DMS153 (cell line): ENCODE data around the gene MSMB.
"Not testable (repeated sequence)": the region's sequence is repeated elsewhere in the genome, so short reads cannot be mapped to it uniquely, and the experiment has no call there.

ENCODE experiments used
- DNase-seq: peaks from one replicate; lab custom pipeline; 2025; lab: John Stamatoyannopoulos, UW

Gene MSMB

GRCh38 chr10:46046261-46046660 lies at the start of gene MSMB:
Gene MSMB, minus strand, starts transcription at chr10:46046269. Its CDS starts 32 bp downstream, at chr10:46046237.
- DNase-seq, result no peak

DNA sequence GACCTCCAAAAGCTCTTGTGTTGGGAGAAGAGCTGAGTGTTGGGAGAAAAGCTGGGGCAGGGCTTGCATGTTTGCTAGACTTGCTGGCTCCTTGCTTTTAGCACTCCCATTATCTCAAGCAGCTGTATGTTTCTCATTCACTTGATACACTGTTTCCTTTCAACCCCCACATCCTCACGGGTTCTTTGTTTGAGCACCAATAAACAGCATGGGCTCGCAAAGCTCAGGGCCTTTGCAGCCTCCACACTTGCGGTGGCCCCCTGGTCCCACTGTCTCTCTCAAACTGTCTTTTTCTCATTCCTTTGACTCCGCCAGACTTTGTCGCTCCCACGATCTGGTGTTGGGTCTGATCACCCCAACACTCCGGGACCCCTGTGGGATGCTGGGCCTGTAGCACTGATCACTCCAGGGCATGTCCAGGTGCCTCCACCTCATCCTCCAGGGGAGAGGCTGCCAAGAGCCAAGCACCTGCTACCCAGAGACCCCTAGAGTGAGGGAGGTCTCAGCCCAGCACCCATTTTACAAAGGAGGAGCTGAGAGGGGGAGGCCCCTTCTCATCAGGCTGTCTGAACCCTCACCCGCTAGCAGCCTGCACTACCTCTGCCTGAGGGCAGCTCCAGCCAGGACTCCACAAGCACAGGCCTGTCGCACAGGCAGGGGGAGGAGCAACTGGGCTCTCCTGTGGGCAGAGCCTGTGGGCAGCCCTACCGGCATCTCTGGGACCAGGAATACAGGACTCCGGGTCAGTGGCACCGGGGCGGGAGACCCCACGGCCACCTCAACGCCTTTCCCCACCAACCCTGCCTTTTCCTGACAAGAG lies 49.1 kb upstream of the MSMB start:
- peak; percentile 36 for DNase-seq

DNA sequence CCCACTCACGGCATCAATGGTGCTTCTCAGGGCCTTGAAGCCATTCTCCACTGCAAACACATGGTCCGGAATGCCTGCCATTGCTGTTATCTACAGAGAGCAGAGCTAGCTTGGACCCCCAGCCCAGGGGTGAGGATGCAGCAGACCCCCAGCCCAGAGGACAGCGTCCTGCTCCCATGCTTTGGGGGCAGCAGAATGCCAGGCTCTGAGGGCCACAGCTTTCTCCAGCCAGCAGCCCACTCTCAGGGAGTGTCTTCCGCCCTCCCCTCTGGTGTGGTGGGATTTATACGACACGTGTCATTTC lies 48.1 kb upstream of the MSMB start:
- no peak for DNase-seq

- DNase-seq, result not testable (repeated sequence)
These were observed 47.5 kb upstream of the MSMB start for GRCh38 chr10:46093316-46094196.

- peak; percentile 28 for DNase-seq
These were observed 46.5 kb upstream of the MSMB start for GRCh38 chr10:46092524-46093081.

DNA sequence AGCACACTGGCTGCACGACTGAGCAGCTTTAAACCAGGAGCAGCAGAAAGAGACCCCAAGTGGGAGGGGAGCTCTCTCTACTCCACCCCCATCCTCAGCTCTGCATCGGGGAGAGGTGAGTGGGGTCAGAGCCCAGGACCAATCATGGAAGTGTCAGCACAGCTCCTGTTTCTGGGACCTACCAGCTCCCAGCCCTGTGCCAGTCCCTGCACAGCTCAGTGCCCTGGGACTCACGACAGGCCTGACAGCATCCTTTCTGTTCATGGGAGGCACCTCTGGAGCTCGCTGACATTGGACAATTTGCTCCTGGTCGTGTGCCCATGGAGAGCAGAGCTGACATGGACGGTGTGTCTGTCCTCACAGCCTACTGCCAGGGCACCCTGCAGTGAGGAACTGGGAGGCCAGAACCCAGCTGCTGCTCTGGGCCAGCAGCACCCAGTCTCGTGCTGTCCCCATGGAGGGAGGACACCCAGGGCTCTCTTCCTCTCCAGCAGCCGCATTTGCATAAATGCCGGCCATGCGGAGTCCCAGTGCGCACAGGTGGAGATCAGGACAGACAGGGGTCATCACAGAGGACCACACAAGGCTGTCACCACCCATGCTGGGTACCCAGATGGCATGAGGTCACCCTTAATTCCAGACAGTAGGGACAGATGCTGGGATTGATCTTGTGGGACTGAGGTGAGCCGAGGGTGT lies 45.9 kb upstream of the MSMB start:
- DNase-seq, result no peak

DNA sequence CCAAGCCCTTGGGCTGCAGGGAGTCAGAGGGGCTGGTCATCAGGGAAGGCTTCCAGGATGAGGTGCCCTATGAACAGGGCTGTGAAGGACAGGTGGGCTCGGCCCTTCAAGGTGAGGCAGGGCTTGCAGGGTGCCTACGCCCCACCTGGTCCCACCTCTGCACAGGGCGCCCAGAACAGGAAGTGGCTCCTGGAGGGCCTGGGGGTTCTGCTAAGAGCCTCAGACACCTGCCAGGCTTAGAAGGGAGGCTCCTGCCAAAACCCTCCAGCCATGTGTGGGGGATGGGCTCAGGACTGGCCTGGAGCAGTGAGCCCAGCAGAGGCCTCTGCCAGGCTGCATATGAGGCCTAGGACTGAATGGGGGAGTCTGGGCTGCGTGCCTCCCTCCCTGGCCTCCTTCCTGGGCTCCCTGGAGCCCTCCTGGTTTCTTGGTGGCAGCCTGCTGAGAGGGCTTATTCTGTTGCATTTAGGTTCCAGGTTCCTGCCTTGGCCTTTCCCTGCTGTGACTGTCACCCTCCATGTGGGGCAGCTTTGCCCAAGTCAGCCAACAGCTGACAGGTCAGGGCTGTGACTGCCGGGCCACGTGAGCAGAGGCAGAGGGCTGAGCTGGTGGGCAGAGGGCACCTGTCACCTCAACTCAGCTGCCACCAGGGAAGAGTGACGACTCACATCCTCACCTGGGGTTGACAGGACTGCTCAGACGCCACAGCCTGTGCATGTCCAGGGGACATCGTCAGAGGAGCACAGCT lies 45.2 kb upstream of the MSMB start:
- DNase-seq, result no peak

GRCh38 chr10:46090258-46090812 lies 44.3 kb upstream of the MSMB start:
- no peak for DNase-seq

DNA sequence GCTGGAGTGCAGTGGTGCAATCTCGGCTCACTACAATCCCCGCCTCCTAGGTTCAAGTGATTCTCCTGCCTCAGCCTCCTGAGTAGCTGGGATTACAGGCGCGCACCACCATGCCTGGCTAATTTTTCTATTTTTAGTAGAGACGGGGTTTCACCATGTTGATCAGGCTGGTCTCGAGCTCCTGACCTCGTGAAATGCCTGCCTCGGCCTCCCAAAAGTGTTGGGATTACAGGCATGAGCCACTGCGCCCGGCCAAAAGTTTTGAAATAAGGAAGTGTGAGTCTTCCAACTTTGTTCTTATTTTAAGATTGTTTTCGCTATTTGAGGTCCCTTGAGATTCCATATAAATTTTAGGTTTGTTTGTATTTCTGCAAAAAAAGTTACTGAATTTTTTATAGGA lies 41.3 kb upstream of the MSMB start:
- DNase-seq, result not testable (repeated sequence)

- DNase-seq, result no peak
These were observed 38.5 kb upstream of the MSMB start for GRCh38 chr10:46084321-46085165.

DNA sequence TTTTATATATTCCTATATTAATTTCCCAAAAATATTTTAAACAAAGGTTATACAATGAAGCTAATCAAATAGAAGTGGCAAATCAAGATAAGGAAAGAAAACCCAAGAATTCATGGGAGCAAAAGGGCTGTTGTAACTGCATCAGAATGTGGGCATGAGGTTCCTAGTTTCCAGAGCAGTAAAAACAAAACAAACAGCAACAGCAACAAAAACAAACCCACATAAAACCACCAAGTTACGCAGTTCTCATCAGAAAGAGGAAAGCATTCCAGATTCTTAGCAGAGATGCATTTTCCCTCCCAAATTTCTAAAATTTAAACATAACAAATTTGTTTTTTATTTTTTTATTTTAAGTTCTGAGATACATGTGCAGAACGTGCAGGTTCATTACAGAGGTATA lies 34.8 kb upstream of the MSMB start:
- no peak for DNase-seq

GRCh38 chr10:46079831-46080585 lies 33.9 kb upstream of the MSMB start:
- DNase-seq, result no peak

DNA sequence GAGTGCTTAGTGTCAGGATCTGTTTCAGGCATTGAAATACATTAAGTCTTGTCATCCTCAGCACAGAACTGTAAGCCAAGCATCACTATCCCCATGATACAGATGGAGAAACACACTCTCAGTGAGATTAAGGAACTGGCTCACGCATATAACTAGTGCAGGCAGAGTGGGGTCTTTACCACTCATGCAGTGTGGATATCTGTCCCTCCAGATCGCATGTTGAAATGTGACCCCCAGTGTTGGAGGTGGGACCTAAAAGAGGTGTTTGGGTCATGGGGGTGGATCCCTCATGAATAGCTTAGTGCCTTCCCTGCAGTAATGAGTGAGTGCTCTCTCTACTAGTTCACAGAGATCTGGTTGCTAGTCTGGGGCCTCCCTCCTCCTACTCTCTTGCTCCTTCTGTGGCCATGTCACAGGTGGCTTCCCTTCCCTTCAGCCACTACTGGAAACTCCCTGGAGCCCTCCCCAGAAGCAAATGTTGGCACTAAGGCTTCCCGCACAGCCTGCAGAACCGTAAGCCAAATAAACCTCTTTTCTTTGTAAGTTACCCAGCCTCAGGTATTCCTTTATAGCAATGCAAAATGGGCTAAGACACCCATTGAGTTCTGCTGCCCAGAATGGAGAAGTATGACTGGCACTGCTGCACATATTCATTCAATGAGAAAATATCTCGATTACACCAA lies 31.8 kb upstream of the MSMB start:
- no peak for DNase-seq

DNA sequence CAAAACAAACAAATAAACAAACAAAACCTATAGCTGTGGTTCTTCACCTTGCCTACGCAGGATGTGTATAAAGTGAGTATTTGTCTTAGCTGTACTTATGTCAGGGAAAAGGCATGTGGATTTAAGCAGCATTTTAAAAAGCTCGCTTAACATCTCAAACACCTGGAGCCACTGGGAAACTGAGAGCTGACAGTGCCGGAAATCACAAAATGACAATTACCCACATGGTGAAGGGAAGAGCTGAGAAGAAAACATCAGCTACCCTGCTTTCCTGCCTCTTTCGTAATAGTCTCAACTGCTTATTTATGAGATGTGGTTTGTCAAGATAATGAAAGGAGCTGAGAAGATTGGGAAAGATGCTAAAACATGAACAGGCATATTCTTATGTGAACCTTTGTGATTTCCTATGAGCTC lies 31.1 kb upstream of the MSMB start:
- DNase-seq, result no peak

DNA sequence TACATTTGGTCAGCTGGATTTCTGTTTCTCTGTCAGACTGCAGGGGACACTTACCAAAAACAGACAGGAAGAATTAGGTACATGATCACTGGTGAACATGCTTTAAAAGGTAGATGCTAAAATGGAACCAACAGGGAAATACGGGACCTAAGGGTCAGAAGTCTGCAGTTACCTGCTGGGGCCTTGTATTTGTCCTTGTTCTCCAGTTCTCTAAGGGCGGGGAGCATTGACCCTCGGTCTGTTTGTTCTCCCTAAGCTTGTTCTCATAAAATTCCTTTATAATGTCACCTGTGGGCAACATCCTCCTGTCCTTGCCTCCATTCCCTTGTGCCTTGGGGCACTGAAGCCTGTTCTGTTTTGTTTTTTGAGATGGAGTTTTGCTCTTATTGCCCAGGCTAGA lies 29.8 kb upstream of the MSMB start:
- no peak for DNase-seq

DNA sequence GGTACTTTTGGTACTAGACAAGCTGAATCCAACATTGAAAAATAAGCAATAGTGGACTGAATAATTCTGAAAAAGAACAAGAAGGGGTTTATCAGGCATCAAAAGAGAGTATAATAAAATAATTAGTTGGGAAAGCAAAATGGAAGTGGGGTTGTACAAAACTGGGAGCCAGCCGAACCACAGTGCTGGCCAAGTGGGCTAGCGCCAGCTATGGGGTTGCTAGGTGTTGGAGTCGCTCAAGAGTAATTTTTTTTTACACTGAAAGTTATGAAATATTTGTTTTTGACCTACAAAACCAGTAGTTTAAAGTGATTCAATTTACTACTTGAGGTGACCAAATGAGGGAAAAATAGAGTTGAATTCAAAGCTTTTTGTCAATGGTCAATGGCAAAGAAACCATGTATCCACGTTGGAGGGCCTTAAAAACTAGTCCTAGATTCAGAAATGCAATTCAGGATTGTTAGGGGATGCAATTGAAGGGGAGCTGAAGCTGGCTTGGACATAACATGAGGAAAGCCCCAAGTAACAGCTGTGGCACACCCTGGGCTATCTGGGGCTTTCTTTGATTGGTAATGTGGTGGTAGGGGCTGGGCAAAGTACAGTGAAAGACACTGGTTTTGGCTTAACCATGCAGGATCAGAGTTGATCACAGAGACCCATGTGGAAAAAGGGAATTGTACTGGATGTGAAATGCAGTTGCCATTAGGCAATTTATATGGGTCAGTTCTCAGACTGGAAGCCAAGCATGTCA lies 28.3 kb upstream of the MSMB start:
- DNase-seq, result no peak

DNA sequence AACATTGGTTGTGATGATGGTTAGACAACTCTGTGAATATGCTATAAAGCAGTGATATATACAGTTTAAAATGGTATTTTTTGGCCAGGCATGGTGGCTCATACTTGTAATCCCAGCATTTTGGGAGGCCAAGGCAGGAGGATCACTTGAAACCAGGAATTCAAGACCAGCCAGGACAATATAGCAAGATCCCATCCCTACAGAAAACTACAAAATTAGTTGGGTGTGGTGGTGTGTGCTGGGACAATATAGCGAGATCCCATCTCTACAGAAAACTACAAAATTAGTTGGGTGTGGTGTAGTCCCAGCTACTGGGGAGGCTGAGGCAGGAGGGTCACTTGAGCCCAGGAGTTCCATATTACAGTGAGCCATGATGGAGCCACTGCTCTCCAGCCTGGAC lies 27.5 kb upstream of the MSMB start:
- no peak for DNase-seq

GRCh38 chr10:46070749-46071148 lies 24.7 kb upstream of the MSMB start:
- no peak for DNase-seq
